Liver (tissue), 9 donors: ENCODE measurements around the gene PSEN2. TPM values are rescaled to one million over a fixed set of nuclear protein-coding genes. Genes with fewer than 3 reads are reported as not detected.

Experiments
- DNase-seq: peaks from one replicate; pipeline ENCODE4 v3.0.0-alpha.2; 2017; ENCODE audit warnings: low spot score
- H3K27ac ChIP-seq, 2 donors: one replicate each; pipeline ENCODE4 v1.7.0; 2013; ENCODE audit warnings: inconsistent platforms in 2 of 2, low read length in 2 of 2, control low read depth in 1 of 2, low read depth in 1 of 2, mild to moderate bottlenecking in 1 of 2
- H3K27me3 ChIP-seq, 4 donors: one replicate each; pipeline versions ENCODE4 v1.6.1 to v1.7.0; 2013; ENCODE audit warnings: low read length in 3 of 4, inconsistent platforms in 1 of 4, mild to moderate bottlenecking in 1 of 4, moderate library complexity in 1 of 4; ENCODE audit not compliant: control insufficient read depth in 4 of 4, insufficient read depth in 4 of 4
- H3K36me3 ChIP-seq, 4 donors: one replicate each; pipeline versions ENCODE4 v1.6.1 to v1.7.0; 2013; ENCODE audit warnings: low read length in 3 of 4, mild to moderate bottlenecking in 3 of 4, low read depth in 1 of 4, moderate library complexity in 1 of 4; ENCODE audit not compliant: control insufficient read depth in 4 of 4, insufficient read depth in 3 of 4
- H3K4me1 ChIP-seq, 4 donors: one replicate each; pipeline versions ENCODE4 v1.6.1 to v1.7.0; 2013; ENCODE audit warnings: low read length in 3 of 4, mild to moderate bottlenecking in 3 of 4, moderate library complexity in 1 of 4; ENCODE audit not compliant: control insufficient read depth in 4 of 4, insufficient read depth in 4 of 4
- H3K4me3 ChIP-seq, 3 donors: one replicate each; pipeline versions ENCODE4 v1.6.1 to v1.7.0; 2013; ENCODE audit warnings: low read length in 3 of 3, control low read depth in 1 of 3, low read depth in 1 of 3, mild to moderate bottlenecking in 1 of 3
- H3K9ac ChIP-seq, 2 donors: one replicate each; pipeline ENCODE4 v1.7.0; 2013; ENCODE audit warnings: low read length in 2 of 2, mild to moderate bottlenecking in 2 of 2, moderate library complexity in 2 of 2, control low read depth in 1 of 2, low read depth in 1 of 2
- H3K9me3 ChIP-seq, 4 donors: one replicate each; pipeline versions ENCODE4 v1.6.1 to v1.7.0; 2013; ENCODE audit warnings: low read length in 3 of 4; ENCODE audit not compliant: control insufficient read depth in 4 of 4
- ATF3 ChIP-seq: IDR thresholded peaks from 2 replicates; pipeline ENCODE4 v1.6.1; 2016; ENCODE audit warnings: antibody characterized with exemption
- CTCF ChIP-seq: fragments of 150-350 bp; IDR thresholded peaks from 2 replicates; pipeline ENCODE4 v1.5.1; 2017; ENCODE audit warnings: improper control_type of control experiment, low read depth, low read length; ENCODE audit not compliant: missing input control
- EGR1 ChIP-seq, 2 donors: IDR thresholded peaks; 2 replicates each; pipeline ENCODE4 v1.6.1; 2016 to 2018; ENCODE audit warnings: antibody characterized with exemption in 2 of 2, low read depth in 2 of 2
- FOXA1 ChIP-seq: IDR thresholded peaks from 2 replicates; pipeline ENCODE4 v1.6.1; 2016; ENCODE audit warnings: antibody characterized with exemption
- FOXA2 ChIP-seq: IDR thresholded peaks from 2 replicates; pipeline ENCODE4 v1.6.1; 2016; ENCODE audit warnings: antibody characterized with exemption
- GABPA ChIP-seq, 2 donors: IDR thresholded peaks in 1 of 2; conservative IDR thresholded peaks in 1 of 2; 2 replicates each; pipeline ENCODE4 v1.6.1; 2016; ENCODE audit warnings: antibody characterized with exemption in 2 of 2, mild to moderate bottlenecking in 1 of 2, moderate library complexity in 1 of 2
- HNF4A ChIP-seq, 2 donors: conservative IDR thresholded peaks; 2 replicates each; pipeline ENCODE4 v1.6.1; 2016; ENCODE audit warnings: antibody characterized with exemption in 2 of 2, mild to moderate bottlenecking in 2 of 2
- HNF4G ChIP-seq: IDR thresholded peaks from 2 replicates; pipeline ENCODE4 v1.6.1; 2016; ENCODE audit warnings: antibody characterized with exemption
- JUND ChIP-seq, 2 donors: IDR thresholded peaks; 2 replicates each; pipeline ENCODE4 v1.6.1; 2016; ENCODE audit warnings: antibody characterized with exemption in 2 of 2
- MAX ChIP-seq: IDR thresholded peaks from 2 replicates; pipeline ENCODE4 v1.6.1; 2016; ENCODE audit warnings: antibody characterized with exemption
- NR2F2 ChIP-seq: IDR thresholded peaks from 2 replicates; pipeline ENCODE4 v1.6.1; 2016; ENCODE audit warnings: antibody characterized with exemption
- RAD21 ChIP-seq, 2 donors: IDR thresholded peaks; 2 replicates each; pipeline ENCODE4 v1.6.1; 2016; ENCODE audit warnings: antibody characterized with exemption in 2 of 2, mild to moderate bottlenecking in 2 of 2
- REST ChIP-seq: IDR thresholded peaks from 2 replicates; pipeline ENCODE4 v1.6.1; 2016; ENCODE audit warnings: antibody characterized with exemption, mild to moderate bottlenecking
- RXRA ChIP-seq, 2 donors: IDR thresholded peaks; 2 replicates each; pipeline ENCODE4 v1.6.1; 2017 to 2018; ENCODE audit warnings: antibody characterized with exemption in 2 of 2, mild to moderate bottlenecking in 1 of 2
- SP1 ChIP-seq: IDR thresholded peaks from 2 replicates; pipeline ENCODE4 v1.6.1; 2018; ENCODE audit warnings: antibody characterized with exemption, mild to moderate bottlenecking
- TAF1 ChIP-seq: conservative IDR thresholded peaks from 2 replicates; pipeline ENCODE4 v1.6.1; 2016; ENCODE audit warnings: antibody characterized with exemption, mild to moderate bottlenecking
- YY1 ChIP-seq: IDR thresholded peaks from 2 replicates; pipeline ENCODE4 v1.6.1; 2016; ENCODE audit warnings: antibody characterized with exemption, mild to moderate bottlenecking
- ZBTB33 ChIP-seq: IDR thresholded peaks from 2 replicates; pipeline ENCODE4 v1.6.1; 2016; ENCODE audit warnings: antibody characterized with exemption
- WGBS: extraction: QIAGEN DNeasy Blood & Tissue Kit; methylation state at CpG from one replicate; pipeline ENCODE4 v1.1.7; 2013; 5-methylcytosine and 5-hydroxymethylcytosine counted together
- polyA plus RNA-seq, 2 donors: library from polyadenylated mRNA; stranded (reverse) in 1 of 2; unstranded in 1 of 2; fragments of 200-250 nt in 1 of 2; fragments of >200 nt in 1 of 2; fragmentation: Nextera tagmentation in 1 of 2; extraction: Ambion mirVana in 1 of 2; gene quantifications; one replicate each; pipeline versions ENCODE4 v1.2.1 to v1.2.3, GENCODE V29; 2013 to 2015
- total RNA-seq, 2 donors: library from RNA; depleted of rRNA; stranded (reverse); fragments of >200 nt; gene quantifications; one replicate each; pipeline ENCODE4 v1.2.3, GENCODE V29; 2014
- donor health status: healthy.
- donor health status: healthy.
- donor health status: healthy.
- donor health status: healthy.
- donor health status: healthy.

PSEN2 gene
- total and polyA plus RNA-seq, 4 donors, result 6.9 to 19.0 (median 10.8) TPM

GRCh38 chr1:226827968-226828513 is 42.4 kb upstream of the PSEN2 start (continued):
- TF ChIP-seq TAF1 (no peak), GABPA (IDR thresholded peaks at IDR 0.05 in 1 of 2, conservative IDR thresholded peaks at IDR 0.05 in 1 of 2) (peak in 1 of 2 donors; percentile 30), ATF3 (no peak), RXRA (IDR thresholded peaks at IDR 0.05) (no peak), FOXA1 (no peak), JUND (IDR thresholded peaks at IDR 0.05) (no peak), YY1 (no peak), FOXA2 (no peak), NR2F2 (peak; percentile 23), HNF4G (no peak)

GRCh38 chr1:226829105-226829504 is 41.3 kb upstream of the PSEN2 start:
- 81% methylated on average over 2 of the region's 2 CpGs for WGBS
- H3K9me3 ChIP-seq, result no peaks in the 10 kb centered on the region
- no peaks in the 10 kb centered on the region for H3K27me3 ChIP-seq
- no peak overlapping the region for H3K4me3 ChIP-seq
- H3K9ac ChIP-seq, result no peak overlapping the region
- DNase-seq, result no peak
- peaks cover 0 to 1% (median 0%) of the 10 kb centered on the region in 4 donors for H3K4me1 ChIP-seq
- no peaks in the 10 kb centered on the region for H3K36me3 ChIP-seq
- no peak for TF ChIP-seq SP1
- no peak for TF ChIP-seq REST
- TF ChIP-seq HNF4G, result no peak
- TF ChIP-seq FOXA2, result no peak
- no peak for TF ChIP-seq NR2F2
- TF ChIP-seq CTCF, result no peak
- TF ChIP-seq ZBTB33, result no peak
- TF ChIP-seq FOXA1, result no peak
- no peak for TF ChIP-seq TAF1
- TF ChIP-seq JUND (IDR thresholded peaks at IDR 0.05), result no peak
- TF ChIP-seq ATF3, result no peak
- no peak for TF ChIP-seq YY1
- no peak for TF ChIP-seq EGR1 (IDR thresholded peaks at IDR 0.05; ENCODE audit: low read depth in 2 of 2)
- TF ChIP-seq GABPA (IDR thresholded peaks at IDR 0.05 in 1 of 2, conservative IDR thresholded peaks at IDR 0.05 in 1 of 2), result no peak
- TF ChIP-seq RAD21 (IDR thresholded peaks at IDR 0.05), result no peak
- no peak for TF ChIP-seq RXRA (IDR thresholded peaks at IDR 0.05)
- no peak for TF ChIP-seq HNF4A (conservative IDR thresholded peaks at IDR 0.05)
- no peak for TF ChIP-seq MAX
- H3K27ac ChIP-seq, result no peak overlapping the region
